Measurements from ENCODE around the gene BMP5. TPM values are rescaled to one million over a fixed set of nuclear protein-coding genes. Genes with fewer than 3 reads are reported as not detected.

Gene BMP5
- total RNA-seq, 2 donors from 2014 or later, result 0.99 to 1.6 TPM

DNA sequence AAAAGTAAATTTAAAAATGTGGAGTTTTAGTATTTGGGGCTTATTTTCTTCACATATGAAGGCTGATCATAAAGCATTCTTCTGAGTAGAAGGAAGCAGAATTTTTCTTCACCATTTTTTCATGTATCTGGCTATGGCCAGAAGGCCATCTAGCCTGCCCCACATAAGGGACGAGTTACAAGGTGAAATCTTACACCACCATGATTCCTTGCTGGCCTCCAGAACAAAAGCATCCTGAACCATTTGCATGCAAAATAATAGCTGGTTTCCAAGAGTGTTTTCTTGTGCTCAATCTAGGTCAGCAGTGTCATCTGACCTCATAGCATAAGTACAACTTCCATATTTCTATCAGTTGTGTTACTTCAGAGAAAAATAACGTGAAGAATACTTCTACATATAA, 93.1 kb downstream of the BMP5 start:
- H3K4me1 ChIP-seq, result no peaks in the 10 kb centered on the region
- intact Hi-C loops (cut with DNase I), result no loop called here
- ATAC-seq, result no peak

DNA sequence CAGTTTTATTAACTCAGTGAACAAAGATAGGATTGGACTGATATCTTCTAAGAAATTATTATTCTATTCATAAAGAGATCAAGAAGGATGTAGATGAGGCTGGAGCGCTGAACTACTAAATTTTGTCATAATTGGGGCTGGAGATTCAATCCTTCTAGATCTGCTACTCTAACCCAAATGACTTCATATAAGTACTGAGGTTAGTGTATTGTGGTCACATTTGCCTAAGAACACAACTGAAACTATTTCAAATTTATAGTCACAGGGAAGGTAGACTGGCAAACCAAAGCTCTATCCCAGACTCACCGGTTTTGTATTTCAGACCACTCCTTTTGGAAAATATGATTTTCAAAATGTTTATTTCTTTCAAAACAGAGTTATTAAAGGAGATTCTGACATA, 96.7 kb downstream of the BMP5 start:
- no peak overlapping the region for H3K4me3 ChIP-seq
- no peaks in the 10 kb centered on the region for H3K9me3 ChIP-seq
- H3K4me1 ChIP-seq, result no peaks in the 10 kb centered on the region
- no peaks in the 10 kb centered on the region for H3K27me3 ChIP-seq
- TF ChIP-seq, protein P1, sequence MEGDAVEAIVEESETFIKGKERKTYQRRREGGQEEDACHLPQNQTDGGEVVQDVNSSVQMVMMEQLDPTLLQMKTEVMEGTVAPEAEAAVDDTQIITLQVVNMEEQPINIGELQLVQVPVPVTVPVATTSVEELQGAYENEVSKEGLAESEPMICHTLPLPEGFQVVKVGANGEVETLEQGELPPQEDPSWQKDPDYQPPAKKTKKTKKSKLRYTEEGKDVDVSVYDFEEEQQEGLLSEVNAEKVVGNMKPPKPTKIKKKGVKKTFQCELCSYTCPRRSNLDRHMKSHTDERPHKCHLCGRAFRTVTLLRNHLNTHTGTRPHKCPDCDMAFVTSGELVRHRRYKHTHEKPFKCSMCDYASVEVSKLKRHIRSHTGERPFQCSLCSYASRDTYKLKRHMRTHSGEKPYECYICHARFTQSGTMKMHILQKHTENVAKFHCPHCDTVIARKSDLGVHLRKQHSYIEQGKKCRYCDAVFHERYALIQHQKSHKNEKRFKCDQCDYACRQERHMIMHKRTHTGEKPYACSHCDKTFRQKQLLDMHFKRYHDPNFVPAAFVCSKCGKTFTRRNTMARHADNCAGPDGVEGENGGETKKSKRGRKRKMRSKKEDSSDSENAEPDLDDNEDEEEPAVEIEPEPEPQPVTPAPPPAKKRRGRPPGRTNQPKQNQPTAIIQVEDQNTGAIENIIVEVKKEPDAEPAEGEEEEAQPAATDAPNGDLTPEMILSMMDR (IDR thresholded peaks at IDR 0.05), result no peak
- TF ChIP-seq POLR2A (IDR thresholded peaks at IDR 0.05), result no peak
- intact Hi-C loops (cut with DNase I), result no loop called here
- 88 to 95% methylated on average over 2 of the region's 2 CpGs for WGBS, 2 donors
- DNase-seq (no peak), ATAC-seq (no peak)
- no peaks in the 10 kb centered on the region for H3K36me3 ChIP-seq (replicated peaks in 1 of 2; ENCODE audit: insufficient read depth in 1 of 2, low read depth in 2 of 2)
- no peak overlapping the region for H3K27ac ChIP-seq

More for the DNA sequence above, 93.1 kb downstream of the BMP5 start:
- no peak overlapping the region for H3K4me3 ChIP-seq
- no peaks in the 10 kb centered on the region for H3K9me3 ChIP-seq
- no peak for DNase-seq
- H3K36me3 ChIP-seq (replicated peaks in 1 of 2; ENCODE audit: insufficient read depth in 1 of 2, low read depth in 2 of 2), result no peaks in the 10 kb centered on the region
- no peaks in the 10 kb centered on the region for H3K27me3 ChIP-seq
- WGBS, 2 donors, result 45 to 46% methylated on average over 2 of the region's 2 CpGs
- no peak for TF ChIP-seq POLR2A (IDR thresholded peaks at IDR 0.05)
- TF ChIP-seq, protein P1 (IDR thresholded peaks at IDR 0.05), result no peak
- no peak overlapping the region for H3K27ac ChIP-seq

DNA sequence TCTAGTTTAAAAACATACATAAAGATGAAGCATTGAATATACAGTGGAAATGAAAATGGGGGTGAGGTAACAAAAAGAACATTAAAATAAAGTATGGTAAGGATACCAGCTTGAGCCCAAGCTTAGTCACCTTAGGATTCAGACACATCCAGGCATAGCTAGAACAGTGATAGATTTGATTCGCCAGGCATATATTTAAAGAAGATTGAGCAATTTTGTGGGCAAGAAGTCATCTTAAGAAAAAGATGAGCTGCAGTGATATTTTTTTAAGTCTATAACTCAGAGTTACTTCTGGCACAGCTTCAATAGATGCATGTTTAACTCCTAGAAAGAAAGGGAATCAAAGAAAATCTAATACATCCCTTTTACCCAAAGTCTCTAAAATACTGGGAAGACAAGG, 97.9 kb downstream of the BMP5 start:
- ATAC-seq, result no peak
- 84 to 92% methylated on average over 1 of the region's 1 CpG for WGBS, 2 donors
- Histone ChIP-seq H3K36me3 (replicated peaks in 1 of 2; ENCODE audit: insufficient read depth in 1 of 2, low read depth in 2 of 2) (no peaks in the 10 kb centered on the region), H3K4me3 (no peak overlapping the region), H3K27me3 (no peaks in the 10 kb centered on the region), H3K27ac (no peak overlapping the region), H3K4me1 (no peaks in the 10 kb centered on the region), H3K9me3 (no peaks in the 10 kb centered on the region)
- intact Hi-C loops (cut with DNase I), result no loop called here
- DNase-seq, result no peak
- TF ChIP-seq, protein P1 (IDR thresholded peaks at IDR 0.05), result no peak
- no peak for TF ChIP-seq POLR2A (IDR thresholded peaks at IDR 0.05)

DNA sequence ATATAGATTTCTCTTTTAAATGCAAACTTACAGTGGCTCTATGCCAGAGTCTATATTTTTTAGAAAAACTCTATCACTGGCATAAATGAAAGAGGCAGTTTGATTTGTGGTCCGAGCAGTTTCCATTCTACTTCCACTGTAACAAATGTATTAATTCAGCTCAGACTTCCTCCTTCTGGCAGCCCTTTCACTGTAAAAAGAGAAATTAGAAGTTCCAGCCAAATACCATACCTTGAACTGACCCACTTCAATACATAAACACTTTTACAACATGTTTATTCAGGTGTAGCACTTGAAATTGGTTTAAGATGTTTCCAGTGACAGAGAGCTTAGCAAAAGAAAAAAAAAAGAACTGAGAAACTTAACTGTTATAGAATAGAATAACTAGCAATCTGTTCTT, 99.3 kb downstream of the BMP5 start:
- Histone ChIP-seq H3K36me3 (replicated peaks in 1 of 2; ENCODE audit: insufficient read depth in 1 of 2, low read depth in 2 of 2) (no peaks in the 10 kb centered on the region), H3K27ac (no peak overlapping the region), H3K4me1 (no peaks in the 10 kb centered on the region), H3K27me3 (no peaks in the 10 kb centered on the region), H3K4me3 (no peak overlapping the region), H3K9me3 (no peaks in the 10 kb centered on the region)
- 11 to 16% methylated on average over 1 of the region's 1 CpG for WGBS, 2 donors
- ATAC-seq, result no peak
- TF ChIP-seq, protein P1 (IDR thresholded peaks at IDR 0.05), result no peak
- TF ChIP-seq POLR2A (IDR thresholded peaks at IDR 0.05), result no peak
- no peak for DNase-seq
- intact Hi-C loops (cut with DNase I), result no loop called here

DNA sequence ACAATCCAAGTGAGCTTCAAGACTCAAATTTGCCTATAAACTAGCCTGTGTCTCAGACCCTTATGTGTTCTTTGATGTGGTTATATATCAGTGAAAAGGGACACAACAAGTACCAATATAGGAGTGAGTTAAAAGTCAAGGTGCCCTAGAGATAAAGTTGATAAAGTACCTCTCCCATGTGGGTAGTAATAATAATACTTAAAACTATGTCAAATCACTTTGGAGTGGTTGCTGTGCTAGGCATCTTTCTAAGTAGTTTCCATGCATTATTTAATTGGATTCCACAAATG, 100.4 kb downstream of the BMP5 start:
- Histone ChIP-seq H3K27me3 (no peaks in the 10 kb centered on the region), H3K4me3 (no peak overlapping the region), H3K9me3 (no peaks in the 10 kb centered on the region), H3K36me3 (replicated peaks in 1 of 2; ENCODE audit: insufficient read depth in 1 of 2, low read depth in 2 of 2) (no peaks in the 10 kb centered on the region), H3K27ac (no peak overlapping the region), H3K4me1 (no peaks in the 10 kb centered on the region)
- no peak for ATAC-seq
- intact Hi-C loops (cut with DNase I), result no loop called here
- TF ChIP-seq POLR2A (IDR thresholded peaks at IDR 0.05), result no peak
- TF ChIP-seq, protein P1 (IDR thresholded peaks at IDR 0.05), result no peak
- DNase-seq, result no peak
